GM10248 (cell line): ENCODE results near the gene EVI2A.
"Not testable (repeated sequence)": the region's sequence is repeated elsewhere in the genome, so short reads cannot be mapped to it uniquely, and the experiment has no call there.

ENCODE experiments used
- CTCF ChIA-PET: fragments of 300-600 bp; sonication (Branson Sonifier 250); formaldehyde crosslinking; extraction: SDS; loops from one replicate; lab custom pipeline; 2021; ENCODE audit warnings: antibody characterized with exemption; lab: Yijun Ruan, JAX
- POLR2A ChIA-PET: fragments of 350-650 bp; sonication (Branson Sonifier 250); formaldehyde crosslinking; extraction: SDS; loops from one replicate; lab custom pipeline; 2020; ENCODE audit warnings: antibody characterized with exemption; lab: Yijun Ruan, JAX
- DNase-seq: peaks from one replicate; pipeline ENCODE4 v3.0.0; 2012; ENCODE audit errors: extremely low spot score
- TF ChIP-seq, protein P1 (sequence below): IDR thresholded peaks from 2 replicates; pipeline ENCODE4 v1.5.1; 2012; ENCODE audit warnings: mild to moderate bottlenecking, low read depth; ENCODE audit errors: extremely low read depth, missing control alignments, control extremely low read depth

The EVI2A gene

DNA sequence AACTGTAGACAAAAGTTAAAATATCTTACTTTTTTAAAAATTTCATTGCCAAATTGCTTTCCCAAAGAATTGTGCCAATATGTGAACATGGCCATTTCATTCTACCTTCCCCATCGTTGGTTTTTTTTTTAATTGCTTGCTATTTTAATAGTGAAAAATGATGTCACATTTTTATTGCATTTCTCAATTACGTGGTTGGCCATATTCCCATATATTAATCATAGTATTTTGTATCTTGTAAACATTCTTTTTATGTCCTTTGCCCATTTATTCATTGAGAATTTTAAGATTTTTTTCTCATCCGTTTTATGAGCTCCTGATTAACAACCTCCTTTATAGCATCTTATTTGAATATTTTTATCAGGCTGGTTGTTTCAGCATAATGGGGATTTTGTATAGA is 31.6 kb downstream of the EVI2A start:
- DNase-seq: no peak
- TF ChIP-seq, protein P1, sequence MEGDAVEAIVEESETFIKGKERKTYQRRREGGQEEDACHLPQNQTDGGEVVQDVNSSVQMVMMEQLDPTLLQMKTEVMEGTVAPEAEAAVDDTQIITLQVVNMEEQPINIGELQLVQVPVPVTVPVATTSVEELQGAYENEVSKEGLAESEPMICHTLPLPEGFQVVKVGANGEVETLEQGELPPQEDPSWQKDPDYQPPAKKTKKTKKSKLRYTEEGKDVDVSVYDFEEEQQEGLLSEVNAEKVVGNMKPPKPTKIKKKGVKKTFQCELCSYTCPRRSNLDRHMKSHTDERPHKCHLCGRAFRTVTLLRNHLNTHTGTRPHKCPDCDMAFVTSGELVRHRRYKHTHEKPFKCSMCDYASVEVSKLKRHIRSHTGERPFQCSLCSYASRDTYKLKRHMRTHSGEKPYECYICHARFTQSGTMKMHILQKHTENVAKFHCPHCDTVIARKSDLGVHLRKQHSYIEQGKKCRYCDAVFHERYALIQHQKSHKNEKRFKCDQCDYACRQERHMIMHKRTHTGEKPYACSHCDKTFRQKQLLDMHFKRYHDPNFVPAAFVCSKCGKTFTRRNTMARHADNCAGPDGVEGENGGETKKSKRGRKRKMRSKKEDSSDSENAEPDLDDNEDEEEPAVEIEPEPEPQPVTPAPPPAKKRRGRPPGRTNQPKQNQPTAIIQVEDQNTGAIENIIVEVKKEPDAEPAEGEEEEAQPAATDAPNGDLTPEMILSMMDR: no peak
- ChIA-PET CTCF (no interaction called here), POLR2A (no interaction called here)

GRCh38 chr17:31287932-31288331 is 33.5 kb downstream of the EVI2A start:
- CTCF ChIA-PET: interaction anchor here (1.6 kb wide), 1 partner anchor 19 kb away, joined by 3 read pairs; no protein-coding TSS in a partner anchor
- POLR2A ChIA-PET, DNase-seq: not testable (repeated sequence)

GRCh38 chr17:31286587-31286986 is 34.8 kb downstream of the EVI2A start:
- TF ChIP-seq, protein P1: no peak
- ChIA-PET CTCF (no interaction called here), POLR2A (no interaction called here)
- DNase-seq: no peak

DNA sequence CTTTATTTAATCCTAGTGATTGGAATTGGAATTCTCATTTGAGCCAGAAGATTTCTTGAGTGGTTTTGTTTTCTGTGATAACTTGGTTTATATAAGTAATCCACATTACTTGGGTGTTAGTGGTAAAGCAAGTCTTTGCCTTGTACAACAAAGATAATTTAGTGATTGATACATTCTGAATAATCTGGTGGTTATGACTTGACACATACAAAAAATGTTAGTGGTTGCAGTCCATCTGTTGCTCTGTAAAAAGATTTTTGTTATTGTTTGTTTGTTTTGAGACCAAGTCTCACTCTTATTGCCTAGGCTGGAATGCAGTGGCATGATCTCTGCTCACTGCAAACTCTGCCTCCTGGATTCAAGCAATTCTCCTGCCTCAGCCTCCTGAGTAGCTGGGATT is 37.6 kb downstream of the EVI2A start:
- TF ChIP-seq, protein P1: no peak
- POLR2A ChIA-PET: no interaction called here
- CTCF ChIA-PET: no interaction called here
- DNase-seq: no peak

DNA sequence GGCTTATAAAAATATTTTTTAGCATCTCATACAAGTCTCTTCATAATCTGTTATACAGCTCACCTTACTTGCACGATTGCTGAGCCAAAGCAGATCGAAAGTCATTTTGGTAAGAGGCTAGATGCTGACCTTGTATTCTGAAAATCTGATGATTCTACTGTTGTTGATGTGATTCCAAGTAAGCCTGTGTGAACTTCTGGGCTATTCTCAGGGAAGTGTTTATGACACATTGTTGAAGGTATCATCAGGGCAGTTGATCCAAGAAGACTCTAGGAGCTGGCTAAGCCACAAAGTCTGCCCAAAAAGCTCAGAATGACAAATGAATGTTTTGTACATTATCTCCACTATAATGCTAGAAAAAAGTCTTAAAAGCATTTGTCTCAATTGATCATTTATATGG is 40.4 kb downstream of the EVI2A start:
- DNase-seq: no peak
- TF ChIP-seq, protein P1: no peak
- ChIA-PET POLR2A (no interaction called here), CTCF (interaction anchor here (1.0 to 1.1 kb wide), 2 partner anchors 14 to 92 kb away, joined by 3 read pairs; no protein-coding TSS in a partner anchor)

- DNase-seq: no peak
- ChIA-PET POLR2A (interaction anchor here (0.6 kb wide), 1 partner anchor 14 kb away, joined by 4 read pairs; no protein-coding TSS in a partner anchor), CTCF (no interaction called here)
- TF ChIP-seq, protein P1: no peak
Observed at GRCh38 chr17:31279401-31279800, 42.0 kb downstream of the EVI2A start.

DNA sequence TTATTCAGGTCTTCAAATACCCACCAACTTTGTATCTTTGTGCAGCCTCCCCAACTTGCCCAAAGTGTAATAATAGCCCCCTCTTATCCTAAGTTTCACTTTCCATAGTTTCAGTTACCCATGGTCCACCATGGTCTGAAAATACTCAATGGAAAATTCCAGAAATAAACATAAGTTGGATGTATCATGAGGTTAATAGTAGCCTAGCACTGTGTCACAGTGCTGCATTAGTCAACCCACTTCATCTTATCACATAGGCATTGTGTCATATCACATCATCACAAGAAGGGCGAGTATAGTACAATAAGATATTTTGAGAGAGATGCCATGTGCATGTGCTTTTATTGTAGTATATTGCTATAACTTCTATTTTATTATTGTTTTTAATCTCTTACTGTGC is 46.3 kb downstream of the EVI2A start:
- no peak for DNase-seq
- CTCF ChIA-PET: no interaction called here
- POLR2A ChIA-PET: no interaction called here

More for the DNA sequence above, 46.3 kb downstream of the EVI2A start:
- TF ChIP-seq, protein P1: no peak
